BE2C (cell line): ENCODE data around the gene FEN1.
A peak's percentile ranks its signal among the peaks of the same experiment; 100 is the strongest.

ENCODE experiments used
- DNase-seq: peaks from one replicate; pipeline ENCODE4 v3.0.0-alpha.2; 2020
- H3K27me3 ChIP-seq: fragments of 250-450 bp; sonication (Bioruptor Pico); 2 replicates; pipeline ENCODE4 v1.5.1; 2020; ENCODE audit warnings: mild to moderate bottlenecking
- H3K36me3 ChIP-seq: fragments of 250-450 bp; sonication (Bioruptor Pico); 2 replicates; pipeline ENCODE4 v1.5.1; 2020; ENCODE audit warnings: mild to moderate bottlenecking
- H3K4me1 ChIP-seq: fragments of 250-450 bp; sonication (Bioruptor Pico); 2 replicates; pipeline ENCODE4 v1.5.1; 2020
- H3K4me3 ChIP-seq: 2 replicates; pipeline ENCODE4 v1.5.1; 2011; ENCODE audit warnings: low read depth, low read length
- H3K9me3 ChIP-seq: fragments of 250-450 bp; sonication (Bioruptor Pico); 2 replicates; pipeline ENCODE4 v1.5.1; 2020
- TF ChIP-seq, protein P1 (sequence below): IDR thresholded peaks from 2 replicates; pipeline ENCODE4 v1.5.1; 2012; ENCODE audit warnings: mild to moderate bottlenecking, low read depth, low read length

Gene FEN1

DNA sequence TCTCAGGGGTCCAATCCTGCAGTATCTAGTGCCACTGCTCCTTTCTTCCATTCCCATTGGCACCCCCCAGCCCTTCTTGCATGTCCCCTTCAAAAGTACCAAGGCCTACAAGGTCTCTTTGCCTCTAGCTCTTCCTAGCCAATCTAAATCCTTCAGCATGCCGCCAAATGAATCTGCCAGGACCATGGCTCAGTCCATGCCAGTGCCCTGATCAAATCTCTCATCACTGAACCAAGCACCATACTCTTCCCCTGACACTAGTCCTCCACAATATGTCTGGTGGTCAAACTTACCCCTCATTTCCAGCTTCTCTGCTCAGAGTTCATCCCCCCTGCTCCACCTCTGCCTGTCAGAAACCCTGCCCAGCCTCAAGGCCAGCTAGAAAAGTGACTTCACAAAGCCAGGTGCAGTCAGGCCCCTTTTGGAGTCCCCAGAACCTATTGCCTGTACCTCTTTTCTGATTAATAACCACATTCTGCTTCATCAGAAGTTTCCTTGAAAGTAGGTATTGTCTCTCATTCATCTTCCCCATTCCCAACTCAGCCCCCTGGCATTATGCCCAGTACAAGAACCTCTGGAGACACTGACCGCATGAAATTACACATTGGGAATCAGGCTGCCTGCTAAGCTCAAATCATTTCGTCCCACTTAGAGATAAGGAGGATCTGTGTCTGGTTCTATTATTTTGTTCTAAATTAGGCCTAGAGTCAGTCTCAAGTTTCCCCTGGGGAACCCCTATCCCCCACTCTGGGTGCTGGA lies 11.4 kb downstream of the FEN1 start:
- H3K4me1 ChIP-seq: peaks cover 10% of the 10 kb centered on the region
- no peak overlapping the region for H3K4me3 ChIP-seq
- TF ChIP-seq, protein P1, sequence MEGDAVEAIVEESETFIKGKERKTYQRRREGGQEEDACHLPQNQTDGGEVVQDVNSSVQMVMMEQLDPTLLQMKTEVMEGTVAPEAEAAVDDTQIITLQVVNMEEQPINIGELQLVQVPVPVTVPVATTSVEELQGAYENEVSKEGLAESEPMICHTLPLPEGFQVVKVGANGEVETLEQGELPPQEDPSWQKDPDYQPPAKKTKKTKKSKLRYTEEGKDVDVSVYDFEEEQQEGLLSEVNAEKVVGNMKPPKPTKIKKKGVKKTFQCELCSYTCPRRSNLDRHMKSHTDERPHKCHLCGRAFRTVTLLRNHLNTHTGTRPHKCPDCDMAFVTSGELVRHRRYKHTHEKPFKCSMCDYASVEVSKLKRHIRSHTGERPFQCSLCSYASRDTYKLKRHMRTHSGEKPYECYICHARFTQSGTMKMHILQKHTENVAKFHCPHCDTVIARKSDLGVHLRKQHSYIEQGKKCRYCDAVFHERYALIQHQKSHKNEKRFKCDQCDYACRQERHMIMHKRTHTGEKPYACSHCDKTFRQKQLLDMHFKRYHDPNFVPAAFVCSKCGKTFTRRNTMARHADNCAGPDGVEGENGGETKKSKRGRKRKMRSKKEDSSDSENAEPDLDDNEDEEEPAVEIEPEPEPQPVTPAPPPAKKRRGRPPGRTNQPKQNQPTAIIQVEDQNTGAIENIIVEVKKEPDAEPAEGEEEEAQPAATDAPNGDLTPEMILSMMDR: no peak
- peaks cover 26% of the 10 kb centered on the region for H3K36me3 ChIP-seq
- no peaks in the 10 kb centered on the region for H3K27me3 ChIP-seq
- peak; percentile 32 for DNase-seq
- no peaks in the 10 kb centered on the region for H3K9me3 ChIP-seq

DNA sequence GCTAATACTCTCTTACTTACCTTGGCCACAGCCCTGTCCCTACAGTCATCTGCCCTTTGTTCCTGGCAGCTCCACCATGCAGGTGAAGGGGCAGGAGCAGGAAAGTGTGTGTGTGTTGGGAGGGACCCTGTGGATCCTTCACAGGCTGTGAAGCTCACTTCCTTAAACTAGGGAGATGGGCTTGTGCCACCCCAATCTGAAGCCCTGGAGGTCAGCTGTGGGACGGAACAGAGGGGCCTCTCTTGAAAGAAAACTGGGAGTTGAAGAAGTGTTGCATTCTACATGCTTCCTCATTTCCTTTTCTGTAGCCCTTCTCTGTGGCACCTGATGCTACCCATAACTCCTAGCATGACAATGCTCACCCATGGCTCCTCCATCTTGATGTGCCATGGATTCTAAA lies 12.4 kb downstream of the FEN1 start:
- TF ChIP-seq, protein P1: no peak
- Histone ChIP-seq H3K4me3 (no peak overlapping the region), H3K9me3 (no peaks in the 10 kb centered on the region), H3K27me3 (no peaks in the 10 kb centered on the region), H3K36me3 (peaks cover 34% of the 10 kb centered on the region), H3K4me1 (peaks cover 10% of the 10 kb centered on the region)
- DNase-seq: no peak

DNA sequence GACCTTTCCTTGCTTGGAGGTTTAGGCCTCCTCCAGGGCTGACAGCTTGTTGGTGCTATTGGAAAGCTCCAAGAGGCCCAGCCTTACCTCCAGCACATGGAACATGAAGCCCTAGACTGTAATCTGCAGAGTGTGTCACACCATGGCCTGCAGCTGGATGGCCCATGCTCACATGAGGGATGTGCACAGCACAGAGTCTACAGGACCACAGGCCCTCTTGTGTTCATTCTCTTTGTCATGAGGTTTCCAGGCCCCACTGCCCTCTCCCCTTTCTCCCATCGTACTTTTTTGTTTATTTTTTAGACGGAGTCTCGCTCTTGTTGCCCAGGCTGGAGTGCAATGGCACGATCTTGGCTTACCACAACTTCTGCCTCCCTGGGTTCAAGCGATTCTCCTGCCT lies 14.1 kb downstream of the FEN1 start:
- H3K4me1 ChIP-seq: peaks cover 10% of the 10 kb centered on the region
- DNase-seq: no peak
- H3K4me3 ChIP-seq: no peak overlapping the region
- TF ChIP-seq, protein P1: no peak
- H3K9me3 ChIP-seq: no peaks in the 10 kb centered on the region
- H3K36me3 ChIP-seq: peaks cover 47% of the 10 kb centered on the region
- no peaks in the 10 kb centered on the region for H3K27me3 ChIP-seq

DNA sequence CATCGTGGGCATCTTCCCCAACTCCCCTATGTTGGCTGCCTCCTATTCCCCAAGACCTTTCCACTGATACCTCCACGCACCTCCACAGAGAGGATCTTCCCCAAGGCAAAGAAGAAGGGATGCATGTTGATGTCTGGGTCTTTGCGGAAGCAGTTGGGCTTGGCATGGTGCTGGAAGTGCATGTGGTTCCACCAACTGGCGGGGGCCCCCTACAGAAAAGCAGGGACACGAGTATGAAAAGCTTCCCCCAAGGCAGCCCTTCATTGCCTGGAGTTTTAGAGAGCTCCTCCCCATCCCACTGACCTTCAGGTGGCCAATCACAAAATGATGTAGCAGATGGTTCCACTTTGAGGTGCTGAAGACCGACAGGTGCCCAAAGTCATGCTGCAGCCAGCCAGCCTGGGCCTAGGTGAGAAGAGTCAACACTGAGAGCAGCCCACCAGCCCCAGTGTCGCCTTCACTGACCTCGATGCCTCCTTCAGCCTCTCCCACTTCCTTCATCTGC lies 18.0 kb downstream of the FEN1 start:
- no peak for DNase-seq
- H3K4me3 ChIP-seq: no peak overlapping the region
- H3K9me3 ChIP-seq: no peaks in the 10 kb centered on the region
- H3K4me1 ChIP-seq: no peaks in the 10 kb centered on the region
- H3K36me3 ChIP-seq: peaks cover 56% of the 10 kb centered on the region
- TF ChIP-seq, protein P1: no peak
- no peaks in the 10 kb centered on the region for H3K27me3 ChIP-seq

DNA sequence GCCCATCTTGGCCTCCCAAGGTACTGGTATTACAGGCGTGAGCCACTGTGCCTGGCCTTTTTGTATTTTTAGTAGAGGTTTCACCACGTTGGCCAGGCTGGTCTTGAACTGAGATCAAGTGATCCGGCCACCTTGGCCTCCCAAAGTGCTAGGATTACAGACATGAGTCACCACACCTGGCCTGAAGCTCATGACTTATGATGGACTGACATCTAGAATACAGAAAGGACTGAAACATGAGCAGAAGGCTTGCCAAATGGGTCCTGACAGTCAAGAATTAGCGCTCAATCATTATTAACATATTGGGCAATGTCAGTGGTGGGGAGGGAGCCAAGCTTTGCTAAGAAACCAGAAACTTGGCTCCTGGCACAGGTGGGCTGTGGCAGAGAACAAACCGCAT lies 19.1 kb downstream of the FEN1 start:
- no peak for DNase-seq
- peaks cover 50% of the 10 kb centered on the region for H3K36me3 ChIP-seq
- TF ChIP-seq, protein P1: no peak
- no peaks in the 10 kb centered on the region for H3K9me3 ChIP-seq
- no peaks in the 10 kb centered on the region for H3K4me1 ChIP-seq
- H3K27me3 ChIP-seq: no peaks in the 10 kb centered on the region
- H3K4me3 ChIP-seq: no peak overlapping the region

DNA sequence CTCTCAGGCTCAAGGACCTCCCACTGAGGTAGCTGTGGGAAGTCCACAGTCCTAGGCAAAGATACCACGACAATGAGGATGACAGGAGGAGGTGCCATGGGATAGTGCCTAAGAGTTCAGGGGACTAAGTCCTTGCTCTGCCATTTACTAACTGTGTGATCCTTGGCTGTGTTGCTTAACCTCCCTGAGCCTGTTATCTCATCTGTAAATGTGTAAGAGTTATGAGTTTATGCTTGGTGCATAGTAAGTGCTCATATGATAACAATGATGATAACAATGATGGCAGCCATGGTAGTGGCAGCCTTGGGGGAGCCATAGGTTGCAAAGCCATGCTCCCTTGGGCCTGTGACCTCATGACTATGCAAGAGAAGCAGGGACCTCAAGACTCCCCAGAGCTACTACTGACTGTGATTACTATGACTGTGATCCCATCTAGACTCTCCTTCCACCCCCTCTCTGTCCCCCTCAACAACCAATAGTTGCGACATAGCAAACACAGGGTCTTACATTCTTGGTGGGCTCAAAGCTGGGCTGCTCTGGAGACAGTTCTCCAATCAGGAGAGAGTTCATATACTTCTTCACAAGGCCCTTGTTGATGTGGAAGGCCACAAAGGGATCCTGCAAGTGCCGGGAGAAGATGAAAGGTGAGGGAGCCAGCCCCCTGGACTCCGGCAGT lies 20.2 kb downstream of the FEN1 start:
- H3K9me3 ChIP-seq: no peaks in the 10 kb centered on the region
- DNase-seq: no peak
- no peaks in the 10 kb centered on the region for H3K4me1 ChIP-seq
- no peak overlapping the region for H3K4me3 ChIP-seq
- TF ChIP-seq, protein P1: no peak
- peaks cover 46% of the 10 kb centered on the region for H3K36me3 ChIP-seq
- no peaks in the 10 kb centered on the region for H3K27me3 ChIP-seq
